HG02938 (cell line): ENCODE measurements around the gene TIMM8A.

Experiments used
- ATAC-seq: cut with Tn5 transposase; IDR thresholded peaks from one replicate; pipeline ENCODE4 v1.9.1; 2021; ENCODE audit warnings: mild to moderate bottlenecking, moderate library complexity; ENCODE audit not compliant: unreplicated experiment

Gene TIMM8A, protein sequence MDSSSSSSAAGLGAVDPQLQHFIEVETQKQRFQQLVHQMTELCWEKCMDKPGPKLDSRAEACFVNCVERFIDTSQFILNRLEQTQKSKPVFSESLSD

GRCh38 chrX:101348452-101349192 is at the start of gene TIMM8A:
TSS of gene TIMM8A (minus strand) at chrX:101348742. CDS start at chrX:101348664, 78 bp downstream.
- ATAC-seq = peak; percentile 94

- no peak for ATAC-seq
Measured at GRCh38 chrX:101397779-101398178, 49.2 kb upstream of the TIMM8A start.

DNA sequence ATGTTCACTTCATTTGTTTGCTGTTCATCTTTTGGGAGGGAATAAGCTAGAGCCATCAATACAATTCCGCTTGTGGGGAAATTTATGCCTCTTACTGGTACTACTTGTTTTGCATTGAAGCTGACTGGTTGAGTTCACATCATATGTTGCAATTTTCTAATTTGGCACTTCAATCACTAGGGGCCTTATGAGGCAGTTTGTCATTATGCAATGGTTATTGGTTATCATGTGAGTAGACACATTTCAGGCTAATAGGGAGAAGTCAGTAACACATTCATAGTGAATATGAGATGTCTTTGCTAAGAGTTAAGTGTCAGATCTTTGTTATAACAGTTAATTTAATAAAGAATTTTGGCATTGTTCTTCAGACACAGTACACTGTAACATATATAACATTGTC is 47.2 kb upstream of the TIMM8A start:
- ATAC-seq = no peak

DNA sequence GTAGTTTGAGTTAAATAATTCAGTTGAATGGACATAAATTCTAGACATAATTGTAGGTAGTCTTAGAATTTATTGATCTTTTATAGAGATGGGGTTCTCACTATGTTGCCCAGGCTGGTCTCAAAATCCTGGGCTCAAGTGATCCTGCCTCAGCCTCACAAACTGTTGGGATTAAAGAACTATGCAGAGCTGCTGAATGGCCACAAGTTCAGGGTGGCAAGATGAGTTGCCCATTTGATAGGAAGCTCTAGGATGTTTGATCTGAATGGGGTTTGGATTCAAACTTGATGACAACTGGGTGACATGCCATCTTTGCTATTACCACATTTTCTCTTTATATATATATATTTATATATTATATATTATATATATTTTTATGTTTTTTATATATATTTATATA is 45.8 kb upstream of the TIMM8A start:
- no peak for ATAC-seq

DNA sequence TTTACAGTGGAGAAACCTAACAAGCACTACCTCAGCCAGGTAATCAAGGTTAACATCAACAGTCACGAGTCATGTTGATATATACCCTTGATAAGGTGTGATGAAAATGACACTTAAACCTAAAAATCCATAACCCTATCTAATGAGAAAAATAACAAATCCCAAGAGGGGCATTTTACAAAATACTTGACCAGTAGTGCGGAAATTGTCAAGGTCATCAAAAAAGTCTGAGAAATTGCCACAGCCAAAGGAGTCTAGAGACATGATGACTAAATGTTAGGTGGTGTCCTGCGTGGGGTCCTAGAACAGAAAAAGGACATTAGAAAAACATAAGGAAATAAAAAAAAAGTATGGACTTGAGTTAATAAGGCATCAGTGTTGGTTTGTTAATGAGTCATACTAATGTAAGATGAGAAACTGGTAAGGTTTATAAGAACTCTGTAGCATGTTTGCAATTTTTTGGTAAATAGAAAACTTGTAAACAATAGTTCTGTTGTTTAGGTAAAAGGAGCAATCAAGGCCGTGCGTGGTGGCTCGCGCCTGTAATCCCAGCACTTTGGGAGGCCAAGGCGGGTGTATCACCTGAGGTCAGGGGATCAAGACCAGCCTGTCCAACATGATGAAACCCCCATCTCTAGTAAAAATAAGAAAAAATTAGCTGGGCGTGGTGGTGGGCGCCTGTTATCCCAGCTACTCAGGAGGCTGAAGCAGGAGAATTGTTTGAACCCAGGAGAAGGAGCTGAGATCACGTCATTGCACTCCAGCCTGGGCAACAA is 45.2 kb upstream of the TIMM8A start:
- ATAC-seq = no peak

- no peak for ATAC-seq
Measured at GRCh38 chrX:101391831-101392230, 43.3 kb upstream of the TIMM8A start.

GRCh38 chrX:101390664-101391525 is 42.4 kb upstream of the TIMM8A start, which contains the start of gene RPL36A:
TSS of gene RPL36A (plus strand) at chrX:101391011. CDS start at chrX:101391044, 33 bp downstream.
- ATAC-seq = peak; percentile 74

DNA sequence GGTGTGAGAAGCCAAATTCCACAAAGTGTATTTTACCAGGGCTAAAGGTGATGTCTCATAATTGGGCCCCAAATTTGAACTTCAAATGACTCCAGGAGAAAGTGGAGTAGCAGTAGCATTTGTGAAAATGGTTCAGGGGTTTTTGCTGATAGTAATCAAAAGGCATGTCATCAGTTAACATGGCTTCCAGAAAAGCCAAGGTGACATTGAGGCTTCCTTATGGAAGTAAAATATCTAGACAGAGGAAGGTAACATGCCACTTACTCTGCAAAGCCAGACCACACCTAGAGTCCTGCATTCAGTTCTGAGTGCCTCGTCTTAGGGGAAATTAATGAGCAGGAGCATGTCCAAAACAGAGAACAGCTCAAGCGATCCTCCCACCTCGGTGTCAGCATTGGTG is 40.1 kb upstream of the TIMM8A start:
- ATAC-seq = no peak

DNA sequence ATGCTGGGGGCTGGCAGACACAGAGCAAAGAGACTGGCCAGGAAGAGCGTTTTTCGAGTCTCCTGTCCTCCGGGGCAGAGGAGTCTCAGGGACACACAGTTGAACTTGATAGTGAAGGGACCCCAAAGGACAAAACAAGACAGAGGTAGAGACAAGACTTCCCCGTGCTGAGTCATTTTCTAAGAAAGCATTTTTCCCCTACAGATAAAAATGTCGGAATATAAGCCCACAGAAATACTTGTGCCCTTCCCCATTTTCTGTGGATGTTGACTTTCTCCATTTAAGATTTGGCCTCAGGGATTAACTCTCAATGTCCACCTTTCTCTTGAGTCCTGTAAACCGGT is 38.0 kb upstream of the TIMM8A start:
- no peak for ATAC-seq

DNA sequence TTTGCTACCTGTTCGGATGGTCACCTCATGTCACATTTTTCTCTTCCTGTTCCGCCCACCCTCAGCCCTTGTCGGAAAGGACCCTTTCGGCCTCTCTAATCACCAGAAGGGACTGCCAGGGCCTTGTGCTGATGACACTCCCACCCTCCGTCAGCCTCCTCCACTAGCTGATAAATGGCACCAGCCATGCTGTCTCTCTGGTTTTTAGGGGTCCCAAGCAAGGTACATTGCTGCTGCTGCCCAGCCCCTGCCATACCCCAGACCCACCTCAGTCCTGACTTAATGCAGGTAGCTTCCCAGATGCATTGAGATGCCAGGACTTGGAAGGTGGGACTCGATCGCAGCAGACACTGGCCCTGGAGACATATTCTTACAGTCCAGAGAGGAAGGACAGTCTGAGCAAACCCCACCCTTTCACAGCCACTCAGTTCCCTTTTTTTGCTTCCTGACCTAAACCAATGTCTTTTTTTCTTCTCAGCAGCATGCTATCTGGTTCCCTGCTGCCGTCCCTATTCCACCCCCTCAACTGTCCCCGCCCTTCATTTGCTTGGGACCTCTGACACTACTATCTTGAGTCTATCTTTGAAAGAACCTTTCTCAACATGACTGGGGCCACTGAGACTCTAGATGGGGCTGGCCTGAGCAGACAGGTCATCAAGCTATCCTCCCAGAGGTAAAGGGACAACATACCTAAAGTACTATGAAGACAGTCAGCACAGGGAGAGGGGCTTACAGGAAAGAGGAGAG is 37.4 kb upstream of the TIMM8A start, which contains the start of gene BTK:
Gene BTK, minus strand, starts transcription at position 397 of the 747 bp plus-strand sequence. CDS start 10,907 bp downstream, outside the sequence.
- peak; percentile 58 for ATAC-seq

DNA sequence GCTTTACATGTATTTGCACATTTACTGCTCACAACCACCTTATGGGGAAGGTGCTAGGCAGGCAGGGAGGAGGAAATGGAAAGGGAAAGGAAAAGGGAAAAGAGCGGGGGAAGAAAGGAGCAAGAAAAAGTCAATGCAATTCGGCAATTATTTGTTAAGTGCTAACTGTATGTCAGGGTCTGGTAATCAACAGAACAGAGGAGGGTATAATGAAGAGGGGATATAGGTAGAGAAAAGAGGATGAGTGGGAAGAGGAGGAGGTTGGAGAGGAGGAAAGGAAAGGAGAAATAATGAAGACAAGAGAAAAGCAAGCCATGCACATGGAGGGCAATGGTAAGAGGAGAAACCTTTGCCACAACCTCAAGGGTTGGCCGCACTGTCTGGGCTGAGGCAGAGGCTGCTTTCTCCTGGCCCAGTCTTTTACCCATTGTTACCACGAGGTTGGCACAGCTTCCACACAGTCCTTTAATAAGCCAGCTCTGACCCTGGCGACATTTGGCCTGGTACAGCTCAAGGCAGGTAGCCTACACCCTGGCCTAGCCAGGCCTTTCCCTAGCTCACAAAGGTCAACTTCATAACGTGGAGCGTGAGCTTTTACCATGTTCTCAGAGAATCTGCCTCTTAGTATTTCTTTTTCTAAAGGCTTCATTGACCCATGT is 36.6 kb upstream of the TIMM8A start:
- no peak for ATAC-seq

DNA sequence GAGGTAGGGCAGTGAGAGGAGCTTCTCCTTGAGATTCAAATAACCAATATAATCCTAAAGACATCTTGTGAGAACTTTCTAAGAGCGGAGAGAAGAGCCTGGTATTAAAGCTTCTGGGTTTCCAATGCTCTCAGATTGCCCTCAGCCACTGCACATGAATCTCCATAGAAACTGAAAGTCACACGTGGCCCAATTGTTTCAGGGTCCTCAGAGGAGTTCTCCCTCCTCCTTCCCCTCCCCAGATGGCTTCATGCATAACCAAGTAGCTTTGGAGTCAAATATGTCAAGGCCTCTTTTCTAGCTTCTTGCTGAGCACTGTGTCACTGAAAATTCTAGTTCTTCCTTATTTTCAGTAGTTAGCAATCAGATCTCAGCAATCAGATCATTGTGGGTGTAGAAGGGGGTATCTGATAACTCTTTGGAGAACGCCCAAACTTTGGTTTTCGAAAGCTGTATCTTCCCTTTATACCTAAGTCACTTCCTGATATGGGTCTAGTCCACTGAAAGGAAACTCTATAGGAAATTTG is 35.2 kb upstream of the TIMM8A start:
- ATAC-seq = peak; percentile 67

DNA sequence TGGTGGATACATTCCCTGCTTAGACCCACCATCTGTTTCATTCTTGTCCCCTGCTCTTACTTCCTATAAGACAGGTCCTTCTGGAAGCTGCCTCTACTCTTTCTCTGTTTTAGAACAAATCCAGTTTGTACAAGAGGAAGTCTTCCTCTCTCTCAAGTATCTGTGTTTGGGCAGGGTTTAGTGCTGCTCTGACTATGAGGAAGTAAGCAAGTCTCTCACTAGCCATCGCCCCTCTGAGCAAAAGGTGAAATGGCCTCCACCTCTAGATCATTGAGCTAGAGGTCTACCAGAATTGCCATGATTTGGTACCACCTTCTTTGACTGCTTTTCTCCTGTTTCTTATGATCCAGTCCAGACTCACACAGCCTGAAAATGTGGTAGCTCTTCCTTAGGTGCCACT is 29.0 kb upstream of the TIMM8A start:
- ATAC-seq = no peak

GRCh38 chrX:101370888-101371504 is 22.5 kb upstream of the TIMM8A start:
- peak; percentile 68 for ATAC-seq

DNA sequence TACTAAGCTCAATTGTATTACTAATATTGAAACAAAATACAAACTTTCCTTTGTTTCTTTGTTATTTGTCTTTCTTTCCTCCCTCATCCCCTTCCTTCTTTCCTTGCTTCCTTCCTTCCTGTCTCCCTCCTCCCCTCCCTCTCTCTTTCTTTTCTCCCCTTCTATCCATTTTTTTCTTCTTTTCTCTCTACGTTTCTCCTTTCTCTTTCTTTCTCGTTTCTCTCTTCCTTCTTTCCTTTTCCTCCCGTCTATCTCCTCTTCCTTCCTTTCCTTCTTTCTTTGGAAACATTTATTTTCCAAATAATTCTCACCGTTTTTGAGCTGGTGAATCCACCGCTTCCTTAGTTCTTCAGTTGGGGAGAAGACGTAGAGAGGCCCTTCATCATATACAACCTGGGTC is 21.1 kb upstream of the TIMM8A start:
- ATAC-seq = no peak

DNA sequence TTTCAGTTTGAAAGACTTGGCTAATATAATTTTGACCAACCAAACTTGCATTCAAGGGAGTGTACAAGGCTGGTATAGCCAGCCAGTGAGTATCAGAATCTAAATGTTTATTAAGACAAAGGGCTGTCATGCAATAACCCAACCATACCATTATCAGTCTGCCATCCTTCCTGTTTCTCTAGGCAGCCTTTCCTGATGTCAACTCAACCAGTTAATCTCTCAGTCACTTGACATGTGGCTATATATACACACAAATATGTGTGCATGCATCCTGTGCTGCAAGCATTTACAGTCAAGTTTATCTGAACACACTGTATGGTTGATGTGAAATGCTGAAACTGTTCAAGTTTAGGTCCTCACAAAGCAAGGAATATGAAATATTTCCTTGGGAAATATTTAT is 20.3 kb upstream of the TIMM8A start:
- ATAC-seq = no peak

GRCh38 chrX:101365301-101365795 is 16.8 kb upstream of the TIMM8A start:
- ATAC-seq = no peak

DNA sequence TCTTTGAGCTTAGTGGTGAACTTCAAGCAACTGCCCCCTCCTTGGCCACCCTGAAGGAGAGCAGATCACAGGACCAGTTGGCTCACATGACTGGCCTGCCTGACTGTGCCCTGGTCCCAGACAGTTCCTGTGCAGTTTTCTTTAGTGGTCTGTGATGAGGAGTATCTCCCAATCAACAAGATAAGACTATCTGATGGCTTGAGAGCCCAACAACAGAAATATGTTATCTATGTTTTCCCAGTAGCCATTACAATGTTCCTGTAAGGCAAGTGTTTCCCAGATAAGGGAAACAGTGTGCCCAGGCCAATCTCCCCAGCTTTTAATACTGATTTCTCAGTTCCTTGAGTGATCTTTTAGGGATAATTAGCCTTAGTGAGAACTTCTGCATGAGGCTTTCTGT is 14.2 kb upstream of the TIMM8A start:
- ATAC-seq = no peak

GRCh38 chrX:101362116-101362515 is 13.6 kb upstream of the TIMM8A start:
- ATAC-seq = no peak
